HG02852 (cell line): ENCODE data around the gene CABCOCO1.

Experiments
- ATAC-seq: cut with Tn5 transposase; IDR thresholded peaks from one replicate; pipeline ENCODE4 v1.9.1; 2021; ENCODE audit warnings: mild to moderate bottlenecking, moderate library complexity; ENCODE audit not compliant: unreplicated experiment

CABCOCO1 gene

DNA sequence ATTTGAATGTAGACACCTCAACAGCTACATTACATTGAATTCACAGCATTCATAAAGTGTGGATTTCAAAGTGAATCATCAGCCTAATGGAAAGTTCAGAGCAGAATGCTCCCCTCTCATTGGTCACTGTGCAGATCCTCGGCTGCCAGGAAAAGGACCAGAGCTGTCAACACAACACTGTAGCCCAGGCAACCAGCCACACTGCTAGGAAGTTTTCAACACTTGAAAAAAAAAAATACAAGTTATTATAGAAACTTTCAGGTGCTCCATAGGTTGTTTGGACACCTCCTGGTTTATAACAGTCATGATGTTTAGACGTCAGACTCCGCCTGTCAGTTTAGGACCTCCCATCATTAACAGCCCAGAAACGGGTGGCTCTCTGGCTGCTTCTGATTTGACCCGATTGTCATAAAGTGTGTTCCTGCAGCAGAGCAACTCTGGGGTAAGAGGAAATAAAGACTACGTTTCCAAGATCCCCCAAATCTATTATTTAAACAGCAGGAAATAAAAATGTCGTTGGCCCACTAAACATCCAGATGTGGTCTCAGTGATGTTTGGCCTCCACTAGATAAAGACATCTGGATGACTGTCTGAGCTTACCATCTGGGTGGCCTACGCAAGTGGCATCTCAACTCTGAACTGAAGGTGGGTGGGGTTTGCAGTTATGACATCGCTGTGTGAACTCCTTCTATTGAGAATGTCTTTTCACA, 117.4 kb downstream of the CABCOCO1 start:
- ATAC-seq, result no peak

DNA sequence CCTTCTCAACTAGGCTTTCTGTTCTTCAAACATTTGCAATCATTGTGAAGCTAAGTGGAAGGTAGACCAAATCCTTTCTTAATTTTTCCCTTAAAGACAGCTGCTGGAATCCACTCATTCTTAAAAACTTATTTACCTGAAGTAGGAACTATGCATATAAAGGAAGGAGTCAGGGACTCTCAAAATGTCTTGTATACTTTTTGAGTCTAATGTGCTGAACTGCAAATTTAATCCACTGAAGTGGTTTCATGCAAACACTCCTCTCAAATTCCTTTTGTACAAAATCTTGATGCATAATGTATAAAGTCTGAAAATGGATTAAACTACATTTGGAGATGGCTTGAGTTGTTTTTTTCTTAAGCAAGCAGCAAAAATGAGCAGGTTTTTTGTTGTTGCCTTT, 118.0 kb downstream of the CABCOCO1 start:
- ATAC-seq, result no peak

DNA sequence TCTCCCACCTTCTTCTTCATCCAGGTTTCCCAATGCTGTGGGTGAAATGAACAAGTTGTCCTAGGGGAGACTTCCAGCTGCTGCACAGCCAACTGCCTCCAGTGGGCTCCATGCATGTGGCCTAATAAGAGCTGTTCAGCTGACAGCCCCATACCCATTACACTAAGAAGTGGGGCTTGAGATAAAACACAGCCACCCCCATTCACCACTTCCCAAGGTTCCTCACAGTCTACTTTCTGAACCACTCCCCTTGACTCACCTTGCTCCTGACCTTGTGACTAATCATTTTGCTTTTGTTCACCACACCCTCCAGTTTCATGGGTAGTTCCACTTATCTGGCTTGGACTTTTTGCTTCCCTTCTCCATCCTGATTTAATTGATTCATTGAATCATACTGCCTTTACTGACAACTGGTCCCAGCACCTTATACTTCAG, 119.3 kb downstream of the CABCOCO1 start:
- ATAC-seq, result no peak

DNA sequence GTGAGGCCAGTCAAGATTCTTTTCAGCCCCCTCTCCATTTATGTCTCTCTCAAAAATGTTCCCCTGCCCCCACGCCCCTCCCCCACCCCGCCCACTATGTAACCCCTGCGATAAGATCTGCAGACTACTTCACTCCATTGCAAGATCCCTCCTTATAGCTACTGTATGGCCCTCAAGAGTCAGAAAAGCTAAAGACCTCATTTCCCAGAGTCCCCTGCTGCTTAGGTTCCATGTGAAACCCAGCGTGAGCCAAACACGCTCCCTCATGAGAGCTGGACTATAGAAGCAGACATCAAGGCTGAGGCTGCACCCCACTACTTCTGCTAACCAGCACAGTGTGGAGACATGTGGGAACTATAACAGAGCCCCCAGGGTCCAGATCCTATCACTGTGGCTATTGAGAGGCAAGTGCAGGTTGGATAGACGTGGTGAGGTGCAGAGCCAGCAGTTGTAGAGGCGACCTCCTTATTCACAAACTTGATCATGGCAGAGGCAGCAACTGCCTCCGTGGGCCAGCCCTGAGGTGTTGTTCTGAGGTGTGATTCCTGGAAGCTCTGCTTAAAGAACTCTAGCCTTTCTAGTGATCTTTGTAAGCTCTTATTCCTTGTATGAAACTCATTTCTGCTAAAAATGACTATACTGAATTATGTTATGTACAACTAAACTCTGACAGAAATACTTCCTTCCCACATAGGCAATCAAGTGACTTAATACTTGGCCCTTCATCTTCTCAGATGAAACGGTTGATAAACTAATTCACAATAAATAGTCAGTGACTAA, 121.8 kb downstream of the CABCOCO1 start:
- ATAC-seq, result no peak

DNA sequence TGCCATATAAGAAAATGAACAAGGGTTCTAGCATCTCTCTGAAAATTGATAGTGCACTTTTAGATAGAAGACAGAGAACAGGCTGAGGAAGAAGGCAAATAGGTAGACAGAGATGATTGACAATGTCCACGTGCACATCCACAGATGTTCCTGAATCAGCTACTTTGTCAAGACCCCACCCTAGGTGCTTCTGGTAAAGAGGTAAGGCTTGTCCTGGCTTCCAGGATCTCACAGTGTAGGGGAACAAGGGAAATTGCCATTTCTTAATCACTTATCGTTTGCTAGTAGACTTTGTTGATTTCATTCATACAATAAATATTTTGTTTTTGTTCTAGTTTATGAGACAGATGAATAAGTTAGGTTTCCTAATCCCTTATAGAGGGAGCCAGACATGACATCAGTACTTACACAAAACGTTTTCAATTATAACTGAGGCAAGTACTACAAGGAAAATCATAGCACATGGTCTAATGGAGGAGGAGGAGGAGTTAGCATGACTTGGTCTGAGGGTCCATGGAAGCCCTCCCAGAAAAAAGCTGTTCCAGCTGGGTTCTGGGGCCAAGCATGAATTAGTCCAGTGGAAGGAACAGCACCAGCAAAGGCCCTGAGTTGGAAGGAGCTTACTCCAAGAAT, 122.9 kb downstream of the CABCOCO1 start:
- ATAC-seq, result no peak

DNA sequence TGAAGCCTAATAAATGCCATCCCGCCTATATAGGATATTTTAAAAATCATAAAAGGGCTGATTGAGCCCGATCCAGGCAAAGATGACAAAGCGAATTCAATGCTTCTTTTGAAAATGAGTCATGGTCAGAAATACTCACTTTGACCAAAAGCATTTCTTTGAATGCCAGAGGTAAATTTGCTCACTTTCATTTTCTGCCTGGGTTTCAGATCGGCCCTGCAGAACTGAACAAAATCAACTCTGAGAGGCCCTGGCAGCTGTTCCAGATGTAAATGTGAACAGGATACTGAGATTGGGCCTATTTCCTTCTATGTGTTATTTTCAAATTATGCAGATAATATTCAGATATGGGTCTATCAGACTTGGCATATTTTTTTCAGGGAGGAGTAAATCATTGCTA, 124.0 kb downstream of the CABCOCO1 start:
- ATAC-seq, result peak; percentile 96

DNA sequence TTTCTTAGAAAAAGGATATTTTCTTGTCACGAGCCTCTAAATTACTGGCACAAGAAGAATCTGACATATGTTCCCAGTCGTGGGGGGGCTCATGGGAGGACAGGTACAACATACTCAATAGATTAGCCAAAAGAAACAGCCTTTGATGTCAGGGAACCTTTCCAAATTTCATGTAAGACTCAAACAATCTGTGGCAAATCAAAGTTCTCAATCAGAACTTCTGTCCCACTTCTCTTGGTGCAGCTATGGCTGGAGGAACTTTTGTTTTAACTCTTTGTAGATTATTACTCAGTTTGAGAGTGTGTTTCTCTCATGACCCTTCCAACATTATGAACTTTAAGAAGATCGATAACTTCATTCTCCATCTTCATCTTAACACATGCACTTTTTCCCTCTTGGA, 124.4 kb downstream of the CABCOCO1 start:
- ATAC-seq, result no peak

DNA sequence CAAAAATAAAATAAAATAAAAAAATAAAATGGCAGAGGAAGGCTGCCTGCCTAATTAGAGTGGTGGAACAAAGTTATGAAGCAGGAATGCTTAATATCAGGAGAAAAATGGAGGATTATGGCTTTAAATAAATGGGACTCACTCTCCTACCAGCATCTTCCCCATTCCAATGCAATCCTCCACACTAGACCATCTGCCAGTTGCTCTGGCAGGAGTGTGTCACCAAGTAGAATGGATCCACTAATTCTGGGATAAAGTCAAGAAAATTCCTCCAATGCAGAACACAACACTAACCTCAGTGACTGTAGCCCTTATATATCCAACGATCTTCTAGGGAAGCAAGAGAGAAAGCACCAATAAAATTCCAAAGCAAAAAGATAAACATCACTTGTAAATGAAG, 126.3 kb downstream of the CABCOCO1 start:
- no peak for ATAC-seq

DNA sequence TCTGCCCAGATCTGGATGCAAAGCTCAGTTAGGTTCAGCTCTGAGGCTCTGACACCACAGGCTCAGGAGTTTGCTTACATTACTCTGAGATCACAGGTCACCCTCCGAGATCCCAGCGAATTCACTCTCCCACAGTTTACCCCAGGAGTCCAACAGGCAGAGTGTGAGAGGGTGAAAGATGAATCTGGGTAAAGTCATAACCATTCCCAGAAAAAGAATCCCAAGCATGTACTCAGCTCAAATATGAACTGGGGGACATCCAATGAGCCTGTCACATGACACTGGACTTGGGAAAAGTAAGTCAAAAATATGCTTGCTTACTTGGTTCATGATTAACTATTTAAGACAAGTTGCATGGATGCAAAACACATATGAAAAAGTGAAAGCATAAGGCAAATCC, 128.5 kb downstream of the CABCOCO1 start:
- ATAC-seq, result no peak

DNA sequence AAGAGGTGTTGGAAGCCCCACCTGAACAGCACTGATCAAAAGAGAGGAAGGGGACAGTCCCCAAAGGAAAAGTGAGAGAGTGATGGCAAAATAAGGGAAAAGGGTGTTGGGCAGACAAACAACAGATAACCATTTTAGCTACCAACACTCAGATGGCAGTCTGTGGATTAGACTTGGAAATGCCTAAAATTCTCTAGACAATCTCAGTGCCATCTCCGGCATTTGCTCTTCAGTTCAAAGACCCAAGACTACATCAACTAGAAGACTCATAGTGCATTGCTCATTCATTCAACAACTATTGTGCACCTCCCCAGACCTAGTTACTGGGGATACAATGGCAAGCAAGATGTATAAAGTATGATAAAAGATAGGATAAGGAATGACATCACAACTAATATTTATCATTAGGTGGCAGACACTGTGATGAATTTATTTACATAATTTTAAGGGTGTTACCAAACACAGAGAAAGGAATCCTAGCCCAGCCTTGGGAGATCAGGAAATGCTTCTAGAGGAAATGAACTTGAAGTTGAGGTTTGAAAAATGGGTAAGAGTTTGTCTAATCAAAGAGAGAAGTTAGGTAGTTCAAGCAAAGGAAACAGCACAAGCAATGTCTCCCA, 129.5 kb downstream of the CABCOCO1 start:
- no peak for ATAC-seq

DNA sequence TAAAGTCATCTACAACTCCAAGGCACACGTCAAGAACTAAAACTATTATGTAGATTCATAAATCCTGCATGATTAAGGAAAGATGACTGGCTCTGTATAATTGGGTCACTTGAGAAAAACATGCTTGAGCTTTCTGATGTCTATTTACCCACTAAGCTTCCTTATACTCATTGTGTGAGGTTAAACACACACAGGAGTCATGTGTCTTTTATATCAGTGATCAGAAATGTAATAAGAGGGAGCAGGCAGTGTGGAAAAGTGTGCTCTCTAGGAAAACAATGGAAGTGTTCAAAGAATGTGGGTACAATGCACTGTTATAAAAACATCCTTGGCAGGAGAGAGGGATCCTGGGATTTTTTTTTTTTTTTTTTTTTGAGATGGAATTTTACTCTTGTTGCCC, 130.2 kb downstream of the CABCOCO1 start:
- no peak for ATAC-seq

DNA sequence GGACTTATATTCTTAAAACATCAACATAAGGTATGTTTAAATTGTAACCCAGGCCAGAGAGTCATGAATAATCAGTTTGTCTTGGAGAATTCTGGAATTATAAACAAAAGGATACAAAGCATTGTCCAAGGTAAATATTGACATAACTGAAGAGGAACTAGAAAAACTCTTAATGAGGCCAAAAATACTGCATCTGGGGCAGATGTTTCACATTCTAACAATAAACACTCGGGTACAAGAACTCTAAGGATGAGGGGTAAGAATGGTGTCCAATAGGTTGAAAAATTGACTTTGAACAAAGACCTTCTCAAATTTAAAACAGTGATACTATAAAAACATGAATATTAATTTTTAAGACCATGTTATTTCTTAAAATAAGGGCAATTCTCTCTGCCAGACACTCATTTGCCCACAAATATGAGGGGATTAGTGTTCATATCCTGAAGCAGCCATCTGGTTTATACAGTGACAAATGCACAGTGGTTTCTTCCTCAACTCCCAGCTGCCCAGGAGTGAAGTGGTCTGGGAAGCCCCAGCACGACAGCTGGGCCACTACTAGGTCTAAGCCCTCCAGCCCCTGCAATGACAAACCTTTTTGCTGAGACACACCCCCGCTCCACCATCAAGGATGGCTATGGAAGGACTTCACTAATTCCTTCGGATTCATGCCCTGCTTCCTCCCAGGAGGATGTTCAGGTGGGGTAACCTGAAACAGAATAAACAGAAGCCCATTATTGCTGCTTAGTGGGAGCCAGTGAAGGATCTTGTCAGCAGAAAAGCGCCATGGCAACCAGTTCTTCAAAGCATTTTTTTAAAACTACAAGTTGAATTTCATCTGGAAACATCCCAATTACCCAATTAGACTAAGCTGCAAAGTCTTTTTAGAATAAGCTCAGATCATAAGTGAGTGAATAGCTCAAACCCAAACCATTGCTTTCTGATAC, 131.3 kb downstream of the CABCOCO1 start:
- ATAC-seq, result no peak

DNA sequence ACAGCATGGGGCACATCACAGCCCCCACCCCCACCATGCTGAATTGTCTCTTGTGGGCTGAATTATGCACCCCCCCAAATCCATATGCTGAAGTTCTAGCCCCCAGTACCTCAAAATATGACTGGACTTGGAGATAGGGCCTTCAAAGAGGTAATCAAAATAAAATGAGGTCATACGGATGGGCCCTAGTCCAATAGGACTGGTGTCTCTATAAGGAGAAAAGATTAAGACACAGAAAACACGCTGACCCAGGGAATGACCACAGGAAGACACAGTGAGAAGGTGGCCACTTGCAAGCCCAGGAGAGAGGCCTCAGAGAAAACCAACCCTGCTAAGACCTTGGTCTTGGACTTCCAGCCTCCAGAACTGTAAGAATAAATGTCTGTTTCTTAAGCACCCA, 132.4 kb downstream of the CABCOCO1 start:
- no peak for ATAC-seq

DNA sequence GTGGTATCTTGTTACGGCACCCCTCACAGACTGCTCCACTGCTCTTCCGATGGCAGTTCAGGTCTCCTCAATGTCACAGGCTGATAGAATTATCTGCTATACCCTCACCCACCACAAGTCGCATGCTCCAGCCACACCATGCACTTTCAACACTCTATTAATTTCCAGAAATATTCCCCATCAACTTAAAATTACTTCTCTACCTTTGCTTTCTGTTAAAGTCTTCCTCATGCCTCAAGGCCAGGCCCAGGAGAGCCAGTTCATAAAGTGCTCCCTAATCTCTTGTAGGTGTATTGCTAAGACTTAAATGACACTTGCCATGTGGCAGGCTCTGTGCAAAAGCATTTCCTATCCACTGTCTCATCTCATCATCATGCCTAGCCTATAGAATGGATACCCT, 132.8 kb downstream of the CABCOCO1 start:
- peak; percentile 56 for ATAC-seq

DNA sequence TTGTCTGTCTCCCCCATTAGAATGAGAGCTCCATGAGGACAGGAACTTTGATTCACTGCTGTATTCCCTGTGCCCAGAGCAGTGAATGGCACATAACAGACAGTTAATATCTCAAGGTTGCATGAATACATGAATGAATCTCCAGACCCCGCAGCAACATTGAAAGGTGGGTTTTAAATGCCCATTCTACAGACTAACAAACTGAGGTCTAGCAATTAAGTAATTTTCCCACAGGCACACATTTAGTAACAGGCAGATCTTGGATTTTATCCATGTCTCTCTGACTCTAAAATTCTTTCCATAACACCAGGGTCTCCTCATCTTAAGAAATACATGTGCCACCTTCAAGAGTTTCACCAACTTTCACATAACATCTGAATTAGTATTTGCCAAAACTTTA, 134.1 kb downstream of the CABCOCO1 start:
- ATAC-seq, result no peak

DNA sequence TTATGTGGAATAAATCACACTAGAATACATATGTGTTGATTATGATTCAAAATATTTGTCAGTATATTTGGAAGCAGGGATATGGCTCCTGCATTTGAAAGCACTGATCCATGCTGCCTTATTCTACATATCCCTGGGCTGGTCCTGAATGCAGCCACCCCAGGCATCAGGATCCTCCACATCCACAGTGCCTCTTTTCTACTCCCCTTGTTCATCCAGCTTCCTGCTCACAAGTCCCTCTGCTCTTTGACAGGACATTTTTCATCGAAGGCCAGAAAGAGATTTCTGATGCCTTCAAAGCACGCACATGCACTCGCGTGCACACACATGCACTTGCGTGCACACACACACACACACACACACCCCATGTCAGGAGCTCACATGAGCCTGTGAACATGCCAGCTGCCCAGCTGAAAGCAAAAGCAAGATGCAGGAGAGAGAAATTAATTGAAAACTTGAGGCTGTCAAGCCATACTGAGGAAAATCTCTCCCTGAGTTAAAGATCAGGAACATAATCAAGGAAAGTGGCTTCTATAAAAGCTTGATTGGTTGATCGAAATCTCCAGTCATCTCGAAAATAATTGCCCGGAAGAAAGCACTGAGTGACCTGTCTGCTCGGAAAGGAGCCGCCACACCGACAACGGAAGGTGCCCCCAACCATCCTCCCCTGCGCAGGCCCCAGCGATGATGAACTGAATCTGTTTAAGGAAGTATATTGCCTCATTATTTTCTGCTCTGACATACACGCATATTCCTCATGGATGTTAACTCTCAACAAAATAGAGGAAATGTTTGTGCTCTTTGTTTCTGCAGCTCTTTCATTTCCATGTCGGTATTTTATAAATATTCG, 134.8 kb downstream of the CABCOCO1 start:
- ATAC-seq, result no peak

DNA sequence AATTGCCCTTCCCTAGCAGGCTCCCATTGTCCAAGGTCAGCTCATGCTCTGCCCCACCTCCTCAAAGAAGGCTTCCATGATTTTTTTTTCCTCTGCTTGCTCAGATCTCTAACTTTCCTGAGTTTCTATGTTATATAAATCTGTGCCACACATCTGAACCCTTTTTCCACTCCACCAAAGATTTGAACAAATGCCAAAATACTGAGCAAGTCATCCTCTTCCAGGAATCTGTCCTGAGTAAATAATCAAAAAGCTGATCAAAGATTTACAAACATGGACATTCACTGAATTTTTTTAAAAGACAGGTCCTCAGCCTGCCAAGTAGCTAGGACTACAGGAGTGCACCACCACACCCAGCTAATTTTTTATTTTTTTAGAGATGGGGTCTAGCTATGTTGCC, 136.0 kb downstream of the CABCOCO1 start:
- ATAC-seq, result no peak

DNA sequence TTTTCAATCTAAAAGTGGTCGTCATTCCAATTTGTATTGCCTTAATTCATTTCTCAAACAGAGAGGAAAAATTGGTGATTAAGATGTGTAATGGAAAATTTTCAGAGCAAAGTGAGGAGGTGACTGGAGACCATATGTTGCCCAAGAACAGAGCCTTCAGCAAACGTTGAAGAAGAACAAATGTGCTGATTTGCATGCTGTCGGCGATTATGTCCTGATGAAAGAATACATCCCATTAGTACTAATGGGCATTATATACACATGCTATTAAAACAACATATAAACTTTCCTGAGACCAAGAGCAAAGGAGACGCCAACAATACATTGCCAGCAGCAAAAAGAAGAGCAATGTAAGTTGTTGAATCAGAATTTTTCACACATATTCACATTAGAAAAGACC, 138.8 kb downstream of the CABCOCO1 start:
- no peak for ATAC-seq

DNA sequence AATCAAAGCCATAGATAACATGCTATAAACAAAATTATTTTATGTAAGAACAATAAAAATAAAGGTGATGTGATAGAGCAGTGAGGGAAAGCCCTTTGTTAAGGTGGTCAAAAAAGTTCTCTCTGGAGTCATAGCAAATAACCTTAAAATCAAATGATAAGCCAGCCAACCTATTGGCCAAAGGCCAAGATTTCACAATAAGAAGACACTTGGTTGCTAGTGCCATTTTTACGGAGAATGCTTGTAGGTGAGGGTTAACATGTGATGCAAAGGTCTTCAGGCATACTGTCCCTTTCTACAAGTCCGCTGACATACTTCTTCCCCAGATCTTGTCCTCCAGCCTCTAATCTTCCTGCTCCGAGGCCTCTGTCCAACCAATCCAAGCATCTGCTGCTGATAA, 140.5 kb downstream of the CABCOCO1 start:
- ATAC-seq, result no peak

DNA sequence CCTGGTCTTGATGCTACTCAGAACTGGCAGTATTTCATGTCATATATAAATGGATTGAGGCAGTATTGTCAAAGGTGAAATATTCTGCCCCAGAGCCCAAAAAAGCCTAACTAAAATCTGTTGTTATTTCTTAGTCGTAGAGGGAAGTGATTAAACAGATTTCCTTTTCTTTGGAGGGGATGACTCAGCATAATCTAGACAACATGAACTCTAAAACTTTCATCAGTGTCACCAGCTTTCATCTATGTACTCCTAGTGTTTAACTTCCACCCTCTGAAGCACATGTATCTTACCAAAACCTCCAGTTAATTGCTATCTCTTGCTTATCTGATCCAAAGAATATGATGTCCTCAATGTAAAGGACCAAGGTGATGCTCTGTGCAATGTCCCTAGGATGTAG, 141.7 kb downstream of the CABCOCO1 start:
- no peak for ATAC-seq
